Right atrium auricular region (tissue), 2 donors: Measurements from ENCODE around the gene CDH8. TPM values are rescaled to one million over a fixed set of nuclear protein-coding genes. Genes with fewer than 3 reads are reported as not detected.

Source experiments
- DNase-seq: peaks from one replicate; pipeline ENCODE4 v3.0.0-alpha.2; 2019; ENCODE audit warnings: low spot score
- H3K27ac ChIP-seq, 2 donors: fragments of 200-600 bp; sonication (generic); 1 replicate in 1 of 2; 2 replicates in 1 of 2; pipeline ENCODE4 v1.5.1; 2016 to 2019
- H3K27me3 ChIP-seq, 2 donors: fragments of 200-600 bp; sonication (generic); one replicate each; pipeline versions ENCODE4 v1.5.1 to v1.6.0; 2017 to 2019
- H3K36me3 ChIP-seq: fragments of 200-600 bp; sonication (generic); one replicate; pipeline ENCODE4 v1.5.1; 2016
- H3K4me1 ChIP-seq, 2 donors: fragments of 200-600 bp; sonication (generic); one replicate each; pipeline versions ENCODE4 v1.5.1 to v1.6.0; 2017 to 2019
- H3K4me3 ChIP-seq, 2 donors: fragments of 200-600 bp; sonication (generic); 1 replicate in 1 of 2; 2 replicates in 1 of 2; pipeline ENCODE4 v1.5.1; 2017 to 2019; ENCODE audit warnings: mild to moderate bottlenecking in 1 of 2, moderate library complexity in 1 of 2
- H3K9me3 ChIP-seq, 2 donors: fragments of 200-600 bp; sonication (generic); one replicate each; pipeline ENCODE4 v1.5.1; 2019
- total RNA-seq, 2 donors: library from RNA; depleted of rRNA; stranded (reverse); fragments of >200 nt; gene quantifications; one replicate each; pipeline ENCODE4 v1.1.0, GENCODE V29; 2016
- TF ChIP-seq, protein P1 (sequence below), 2 donors: fragments of 200-600 bp; sonication (generic); IDR thresholded peaks; one replicate each; pipeline ENCODE4 v1.5.1; 2019; ENCODE audit warnings: antibody characterized with exemption in 2 of 2

The CDH8 gene
- total RNA-seq, 2 donors from 2014 or later = not detected

DNA sequence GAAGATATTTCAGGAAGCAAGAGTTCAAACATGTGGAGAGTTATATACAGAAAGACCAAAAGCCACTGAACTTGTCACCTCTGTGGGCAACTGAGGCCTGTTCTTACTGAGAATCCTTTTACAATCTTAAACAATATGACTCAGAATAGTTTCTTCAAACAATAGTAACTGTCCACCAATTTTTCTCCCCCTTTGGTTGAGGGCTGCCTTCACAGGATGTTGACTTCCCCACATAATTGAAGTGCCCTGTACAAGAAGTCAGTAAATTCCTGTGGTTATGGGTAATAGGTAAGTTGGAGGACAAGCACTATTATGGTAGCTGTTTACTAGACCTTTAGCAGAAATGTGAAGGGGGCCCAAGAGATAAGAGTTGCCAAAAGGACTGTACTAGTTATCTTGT, 215.8 kb downstream of the CDH8 start:
- Histone ChIP-seq H3K9me3 (no peaks in the 10 kb centered on the region), H3K27me3 (no peaks in the 10 kb centered on the region), H3K4me1 (no peaks in the 10 kb centered on the region), H3K4me3 (no peak overlapping the region), H3K27ac (no peak overlapping the region), H3K36me3 (no peaks in the 10 kb centered on the region)
- DNase-seq = no peak
- TF ChIP-seq, protein P1, sequence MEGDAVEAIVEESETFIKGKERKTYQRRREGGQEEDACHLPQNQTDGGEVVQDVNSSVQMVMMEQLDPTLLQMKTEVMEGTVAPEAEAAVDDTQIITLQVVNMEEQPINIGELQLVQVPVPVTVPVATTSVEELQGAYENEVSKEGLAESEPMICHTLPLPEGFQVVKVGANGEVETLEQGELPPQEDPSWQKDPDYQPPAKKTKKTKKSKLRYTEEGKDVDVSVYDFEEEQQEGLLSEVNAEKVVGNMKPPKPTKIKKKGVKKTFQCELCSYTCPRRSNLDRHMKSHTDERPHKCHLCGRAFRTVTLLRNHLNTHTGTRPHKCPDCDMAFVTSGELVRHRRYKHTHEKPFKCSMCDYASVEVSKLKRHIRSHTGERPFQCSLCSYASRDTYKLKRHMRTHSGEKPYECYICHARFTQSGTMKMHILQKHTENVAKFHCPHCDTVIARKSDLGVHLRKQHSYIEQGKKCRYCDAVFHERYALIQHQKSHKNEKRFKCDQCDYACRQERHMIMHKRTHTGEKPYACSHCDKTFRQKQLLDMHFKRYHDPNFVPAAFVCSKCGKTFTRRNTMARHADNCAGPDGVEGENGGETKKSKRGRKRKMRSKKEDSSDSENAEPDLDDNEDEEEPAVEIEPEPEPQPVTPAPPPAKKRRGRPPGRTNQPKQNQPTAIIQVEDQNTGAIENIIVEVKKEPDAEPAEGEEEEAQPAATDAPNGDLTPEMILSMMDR (IDR thresholded peaks at IDR 0.05) = no peak

DNA sequence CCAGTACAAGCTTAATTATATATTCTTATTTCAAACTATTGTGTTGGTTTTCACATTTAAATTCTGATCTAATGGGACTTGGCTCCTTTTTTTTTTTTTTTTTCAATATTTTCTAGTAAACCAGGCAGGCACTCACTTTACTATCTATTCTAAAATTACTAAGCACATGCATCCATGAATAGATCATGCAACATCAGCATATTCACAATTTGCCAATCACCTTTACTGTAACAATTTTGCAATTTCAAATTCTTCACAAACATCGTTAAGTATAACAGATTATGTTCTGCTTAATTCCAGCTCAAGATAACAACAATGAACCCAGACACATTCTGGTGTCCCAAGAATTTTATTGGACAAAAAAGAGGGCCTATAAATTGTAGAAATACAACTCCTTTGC, 217.4 kb downstream of the CDH8 start:
- no peak for DNase-seq
- no peaks in the 10 kb centered on the region for H3K27me3 ChIP-seq
- H3K27ac ChIP-seq = no peak overlapping the region
- H3K36me3 ChIP-seq = no peaks in the 10 kb centered on the region
- no peak overlapping the region for H3K4me3 ChIP-seq
- H3K4me1 ChIP-seq = no peaks in the 10 kb centered on the region
- no peaks in the 10 kb centered on the region for H3K9me3 ChIP-seq
- TF ChIP-seq, protein P1 (IDR thresholded peaks at IDR 0.05) = no peak

DNA sequence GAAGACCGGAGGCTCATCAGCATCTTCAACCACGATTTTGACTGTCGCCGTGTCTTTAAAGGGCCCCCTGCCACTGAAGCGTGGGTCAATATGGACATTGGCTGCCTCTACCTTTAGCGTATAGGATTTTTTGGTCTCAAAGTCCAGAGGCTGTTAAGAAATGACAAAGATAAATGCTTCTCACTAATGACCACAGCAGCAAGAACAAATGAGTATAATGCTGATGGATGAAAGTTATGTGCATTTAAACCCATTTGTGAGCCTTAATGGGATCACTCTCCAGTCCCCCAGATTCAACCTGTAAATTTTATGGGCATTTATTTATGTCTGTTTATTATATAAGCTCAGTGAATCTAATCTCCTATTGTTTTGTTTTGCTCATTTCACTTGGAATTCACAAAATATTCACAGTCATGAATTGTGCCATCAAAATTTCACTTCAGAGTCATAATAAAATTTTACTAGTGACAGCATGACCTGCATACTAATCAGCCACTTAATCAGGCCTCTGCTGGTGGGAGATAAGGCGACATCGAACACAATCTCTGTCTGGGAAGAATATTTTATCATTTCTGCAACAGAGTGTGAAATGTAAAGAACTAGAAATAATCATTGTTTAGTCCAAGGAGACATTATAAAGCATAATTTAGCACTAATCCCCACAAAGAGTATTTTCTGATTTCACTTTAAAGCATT, 218.5 kb downstream of the CDH8 start:
- H3K9me3 ChIP-seq = no peaks in the 10 kb centered on the region
- no peaks in the 10 kb centered on the region for H3K36me3 ChIP-seq
- TF ChIP-seq, protein P1 (IDR thresholded peaks at IDR 0.05) = no peak
- no peaks in the 10 kb centered on the region for H3K4me1 ChIP-seq
- no peak overlapping the region for H3K4me3 ChIP-seq
- DNase-seq = no peak
- H3K27ac ChIP-seq = no peak overlapping the region
- H3K27me3 ChIP-seq = no peaks in the 10 kb centered on the region

DNA sequence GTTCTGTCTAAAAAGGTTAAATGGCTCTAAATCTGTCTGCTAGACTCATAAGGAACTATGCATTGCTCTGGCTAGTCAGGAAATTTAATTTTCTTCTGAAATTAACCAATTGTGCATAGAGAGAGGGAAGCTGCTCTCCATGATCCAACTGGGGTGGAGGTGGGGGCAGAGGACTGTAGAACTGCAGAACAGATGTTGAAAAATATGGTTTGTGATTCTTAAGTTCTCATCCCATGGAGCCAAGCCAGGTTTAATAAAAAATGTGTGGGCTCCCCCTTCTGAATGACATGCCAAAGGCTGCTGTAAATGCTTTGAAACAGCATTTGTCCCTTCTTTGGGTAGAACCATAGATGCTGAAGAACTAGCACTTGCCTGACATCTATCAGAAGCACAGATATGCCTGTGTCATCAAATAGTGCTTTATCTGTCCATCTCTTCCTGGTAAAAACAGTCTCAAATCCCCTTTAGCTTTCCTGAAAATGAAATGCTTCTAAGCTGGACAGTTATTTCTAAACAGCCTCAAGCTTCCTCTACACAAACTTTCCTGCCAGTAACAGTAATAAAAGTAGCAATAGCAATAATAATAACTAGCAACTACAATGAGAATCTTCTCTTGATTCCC, 221.4 kb downstream of the CDH8 start:
- Histone ChIP-seq H3K27me3 (no peaks in the 10 kb centered on the region), H3K9me3 (no peaks in the 10 kb centered on the region)
- TF ChIP-seq, protein P1 (IDR thresholded peaks at IDR 0.05) = no peak

DNA sequence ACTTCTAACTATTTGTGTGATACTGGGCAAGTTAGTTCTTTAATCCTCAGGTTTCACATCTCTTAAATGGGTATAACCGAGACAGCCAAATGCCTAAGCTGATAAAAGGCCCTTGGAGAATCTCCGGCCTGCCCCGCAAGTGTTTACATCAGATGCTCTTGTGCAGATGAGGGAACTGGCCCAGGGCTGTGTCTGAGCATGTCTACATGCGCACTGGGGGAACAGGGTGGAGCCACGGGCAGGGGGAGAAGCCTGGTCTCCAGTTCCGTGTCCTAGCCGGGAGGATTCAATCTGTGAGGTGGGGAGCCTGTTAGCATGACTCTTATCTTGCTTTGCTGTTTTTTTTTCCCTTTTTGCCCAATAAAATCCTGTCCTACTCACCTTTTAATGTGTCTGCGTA, 222.9 kb downstream of the CDH8 start:
- no peak overlapping the region for H3K27ac ChIP-seq
- H3K9me3 ChIP-seq = no peaks in the 10 kb centered on the region
- no peaks in the 10 kb centered on the region for H3K36me3 ChIP-seq
- no peaks in the 10 kb centered on the region for H3K4me1 ChIP-seq
- TF ChIP-seq, protein P1 (IDR thresholded peaks at IDR 0.05) = no peak
- DNase-seq = no peak
- no peak overlapping the region for H3K4me3 ChIP-seq
- no peaks in the 10 kb centered on the region for H3K27me3 ChIP-seq

More for the DNA sequence above, 221.4 kb downstream of the CDH8 start:
- no peak for DNase-seq
- Histone ChIP-seq H3K36me3 (no peaks in the 10 kb centered on the region), H3K27ac (no peak overlapping the region), H3K4me3 (no peak overlapping the region), H3K4me1 (no peaks in the 10 kb centered on the region)
